HepG2 (cell line): ENCODE measurements around the gene TTBK1. TPM values are rescaled to one million over a fixed set of nuclear protein-coding genes. Genes with fewer than 3 reads are reported as not detected.

ENCODE experiments used
- CBX2 ChIP-seq, 2 experiments: fragments of 200-600 bp in 1 of 2; sonication (generic); formaldehyde crosslinking in 1 of 2; IDR thresholded peaks; 2 replicates each; pipeline versions ENCODE4 v1.7.0 to v1.8.1; 2018 to 2022; ENCODE audit warnings: low read depth in 2 of 2, low read length in 1 of 2, mild to moderate bottlenecking in 1 of 2, missing genetic modification reagents in 1 of 2
- HES4 ChIP-seq: sonication (generic); formaldehyde crosslinking; IDR thresholded peaks from 2 replicates; pipeline ENCODE4 v1.9.0; 2021; ENCODE audit warnings: mild to moderate bottlenecking, missing genetic modification reagents, borderline replicate concordance
- HMG20B ChIP-seq: conservative IDR thresholded peaks from 2 replicates; pipeline ENCODE4 v1.6.1; 2016; ENCODE audit warnings: missing genetic modification reagents, missing compliant biosample characterization
- SSRP1 ChIP-seq: IDR thresholded peaks from 2 replicates; pipeline ENCODE4 v1.6.1; 2016; ENCODE audit warnings: control low read depth
- ZMAT3 ChIP-seq: sonication (generic); formaldehyde crosslinking; conservative IDR thresholded peaks from 2 replicates; pipeline ENCODE4 v1.7.0; 2021; ENCODE audit warnings: missing genetic modification reagents
- ZNF382 ChIP-seq: sonication (generic); formaldehyde crosslinking; IDR thresholded peaks from 2 replicates; pipeline ENCODE4 v1.5.0; 2020; ENCODE audit warnings: missing genetic modification reagents, mild to moderate bottlenecking, borderline replicate concordance
- ZNF782 ChIP-seq: sonication (generic); formaldehyde crosslinking; IDR thresholded peaks from 2 replicates; pipeline ENCODE4 v1.4.0; 2020; ENCODE audit warnings: missing genetic modification reagents, mild to moderate bottlenecking, borderline replicate concordance
- polyA plus RNA-seq, 8 experiments: library from polyadenylated mRNA; depleted of rRNA in 3 of 8; stranded (reverse) in 7 of 8; unstranded in 1 of 8; fragments of >200 nt; fragmentation: Illumina TruSeq in 4 of 8; extraction: Trizol in 4 of 8; gene quantifications; 2 replicates each; pipeline versions ENCODE4 v1.2.1 to v1.2.3, GENCODE V29; 2011 to 2016; ENCODE audit warnings: low read depth in 4 of 8, missing spikeins in 1 of 8, mixed read lengths in 1 of 8; ENCODE audit not compliant: insufficient read depth in 1 of 8
- total RNA-seq, 5 experiments: library from RNA; depleted of rRNA; stranded (reverse); fragments of >200 nt; fragmentation: Illumina TruSeq; extraction: Trizol; gene quantifications; 2 replicates each; pipeline ENCODE4 v1.2.3, GENCODE V29; 2016; ENCODE audit warnings: low read depth in 1 of 5
- TF ChIP-seq, protein P1 (sequence below): sonication (generic); formaldehyde crosslinking; IDR thresholded peaks from 2 replicates; pipeline ENCODE4 v1.5.0; 2020; ENCODE audit warnings: mild to moderate bottlenecking, missing genetic modification reagents, moderate library complexity
- TF ChIP-seq, protein P2 (sequence below): sonication (generic); formaldehyde crosslinking; IDR thresholded peaks from 2 replicates; pipeline ENCODE4 v1.4.0; 2020; ENCODE audit warnings: missing genetic modification reagents, mild to moderate bottlenecking, borderline replicate concordance
- TF ChIP-seq, protein P3 (sequence below): sonication (generic); formaldehyde crosslinking; IDR thresholded peaks from 2 replicates; pipeline ENCODE4 v1.4.0; 2020; ENCODE audit warnings: missing genetic modification reagents, low read depth, mild to moderate bottlenecking, borderline replicate concordance
- TF ChIP-seq, protein P4 (sequence below): sonication (generic); formaldehyde crosslinking; IDR thresholded peaks from 2 replicates; pipeline ENCODE4 v1.9.0; 2021; ENCODE audit warnings: missing genetic modification reagents, mild to moderate bottlenecking, borderline replicate concordance
- TF ChIP-seq, protein P5 (sequence below): sonication (generic); formaldehyde crosslinking; IDR thresholded peaks from 2 replicates; pipeline ENCODE4 v1.8.0; 2022; ENCODE audit warnings: missing genetic modification reagents, mild to moderate bottlenecking, borderline replicate concordance
- TF ChIP-seq, protein P6 (sequence below): sonication (generic); formaldehyde crosslinking; IDR thresholded peaks from 2 replicates; pipeline ENCODE4 v1.8.0; 2022; ENCODE audit warnings: mild to moderate bottlenecking, missing genetic modification reagents, borderline replicate concordance

The TTBK1 gene
- total and polyA plus RNA-seq, 2 of the 13 experiments (the other 11 are each of a cell fraction or from before 2014, with no cell fraction given), result 0.24 to 0.33 TPM

DNA sequence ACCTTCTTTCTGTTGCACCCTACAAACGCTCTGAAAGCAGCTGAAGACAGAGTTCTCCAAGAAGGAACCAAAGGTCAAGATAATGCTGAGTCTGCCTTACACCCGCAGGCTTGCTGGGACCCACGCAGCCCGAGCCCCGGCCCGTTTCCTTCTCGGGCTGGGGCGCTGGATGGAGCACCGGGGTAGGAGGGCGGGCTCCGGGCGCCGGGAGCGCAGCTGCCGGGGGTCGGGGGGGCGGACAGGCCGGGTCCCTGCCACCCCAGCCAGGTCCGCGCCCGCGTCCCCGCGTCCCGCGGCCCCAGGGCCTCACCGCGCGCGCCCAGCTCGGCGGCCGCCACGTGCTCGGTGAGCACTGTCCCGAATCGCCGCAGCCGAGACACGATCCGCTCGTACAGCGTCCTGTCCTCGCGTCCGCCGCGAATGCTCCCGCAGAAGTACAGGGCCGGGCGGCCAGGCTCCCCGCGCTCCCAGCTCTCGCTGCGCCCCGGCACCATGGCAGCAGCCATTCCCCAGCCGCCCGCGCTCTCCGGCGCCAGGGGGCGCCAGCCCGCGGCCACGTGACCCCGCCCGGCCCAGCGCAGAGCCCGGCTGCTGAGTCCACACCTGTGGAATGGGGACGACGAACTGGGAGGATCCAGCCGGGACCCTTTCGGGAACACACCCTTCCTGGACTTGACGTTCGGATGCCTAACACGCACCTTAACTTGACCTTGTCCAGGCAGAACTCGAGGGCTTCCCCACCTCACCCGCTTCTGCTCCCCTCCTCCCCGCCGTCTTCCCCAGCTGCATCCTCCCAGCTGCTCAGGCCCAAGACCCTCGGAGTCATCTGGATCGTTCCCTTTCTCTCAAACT lies 14.1 kb upstream of the TTBK1 start, which contains the start of gene DNPH1 (continued):
- TF ChIP-seq, protein P1, sequence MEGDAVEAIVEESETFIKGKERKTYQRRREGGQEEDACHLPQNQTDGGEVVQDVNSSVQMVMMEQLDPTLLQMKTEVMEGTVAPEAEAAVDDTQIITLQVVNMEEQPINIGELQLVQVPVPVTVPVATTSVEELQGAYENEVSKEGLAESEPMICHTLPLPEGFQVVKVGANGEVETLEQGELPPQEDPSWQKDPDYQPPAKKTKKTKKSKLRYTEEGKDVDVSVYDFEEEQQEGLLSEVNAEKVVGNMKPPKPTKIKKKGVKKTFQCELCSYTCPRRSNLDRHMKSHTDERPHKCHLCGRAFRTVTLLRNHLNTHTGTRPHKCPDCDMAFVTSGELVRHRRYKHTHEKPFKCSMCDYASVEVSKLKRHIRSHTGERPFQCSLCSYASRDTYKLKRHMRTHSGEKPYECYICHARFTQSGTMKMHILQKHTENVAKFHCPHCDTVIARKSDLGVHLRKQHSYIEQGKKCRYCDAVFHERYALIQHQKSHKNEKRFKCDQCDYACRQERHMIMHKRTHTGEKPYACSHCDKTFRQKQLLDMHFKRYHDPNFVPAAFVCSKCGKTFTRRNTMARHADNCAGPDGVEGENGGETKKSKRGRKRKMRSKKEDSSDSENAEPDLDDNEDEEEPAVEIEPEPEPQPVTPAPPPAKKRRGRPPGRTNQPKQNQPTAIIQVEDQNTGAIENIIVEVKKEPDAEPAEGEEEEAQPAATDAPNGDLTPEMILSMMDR (CRISPR knock-in tag), result peak; percentile 88
- no peak for TF ChIP-seq CBX2 (IDR thresholded peaks at IDR 0.05; ENCODE audit: low read depth, low read length)
- TF ChIP-seq CBX2 (CRISPR knock-in tag; IDR thresholded peaks at IDR 0.05; ENCODE audit: low read depth), result peak; percentile 89; the same call in 1 of the 2 replicates
- TF ChIP-seq, protein P2, sequence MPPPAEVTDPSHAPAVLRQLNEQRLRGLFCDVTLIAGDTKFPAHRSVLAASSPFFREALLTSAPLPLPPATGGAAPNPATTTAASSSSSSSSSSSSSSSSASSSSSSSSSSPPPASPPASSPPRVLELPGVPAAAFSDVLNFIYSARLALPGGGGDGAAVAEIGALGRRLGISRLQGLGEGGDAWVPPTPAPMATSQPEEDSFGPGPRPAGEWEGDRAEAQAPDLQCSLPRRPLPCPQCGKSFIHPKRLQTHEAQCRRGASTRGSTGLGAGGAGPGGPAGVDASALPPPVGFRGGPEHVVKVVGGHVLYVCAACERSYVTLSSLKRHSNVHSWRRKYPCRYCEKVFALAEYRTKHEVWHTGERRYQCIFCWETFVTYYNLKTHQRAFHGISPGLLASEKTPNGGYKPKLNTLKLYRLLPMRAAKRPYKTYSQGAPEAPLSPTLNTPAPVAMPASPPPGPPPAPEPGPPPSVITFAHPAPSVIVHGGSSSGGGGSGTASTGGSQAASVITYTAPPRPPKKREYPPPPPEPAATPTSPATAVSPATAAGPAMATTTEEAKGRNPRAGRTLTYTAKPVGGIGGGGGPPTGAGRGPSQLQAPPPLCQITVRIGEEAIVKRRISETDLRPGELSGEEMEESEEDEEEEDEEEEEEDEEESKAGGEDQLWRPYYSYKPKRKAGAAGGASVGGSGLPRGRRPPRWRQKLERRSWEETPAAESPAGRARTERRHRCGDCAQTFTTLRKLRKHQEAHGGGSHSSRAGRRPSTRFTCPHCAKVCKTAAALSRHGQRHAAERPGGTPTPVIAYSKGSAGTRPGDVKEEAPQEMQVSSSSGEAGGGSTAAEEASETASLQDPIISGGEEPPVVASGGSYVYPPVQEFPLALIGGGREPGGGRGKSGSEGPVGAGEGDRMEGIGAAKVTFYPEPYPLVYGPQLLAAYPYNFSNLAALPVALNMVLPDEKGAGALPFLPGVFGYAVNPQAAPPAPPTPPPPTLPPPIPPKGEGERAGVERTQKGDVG (CRISPR knock-in tag), result peak; percentile 53; the same call in 1 of the 2 replicates
- TF ChIP-seq, protein P3, sequence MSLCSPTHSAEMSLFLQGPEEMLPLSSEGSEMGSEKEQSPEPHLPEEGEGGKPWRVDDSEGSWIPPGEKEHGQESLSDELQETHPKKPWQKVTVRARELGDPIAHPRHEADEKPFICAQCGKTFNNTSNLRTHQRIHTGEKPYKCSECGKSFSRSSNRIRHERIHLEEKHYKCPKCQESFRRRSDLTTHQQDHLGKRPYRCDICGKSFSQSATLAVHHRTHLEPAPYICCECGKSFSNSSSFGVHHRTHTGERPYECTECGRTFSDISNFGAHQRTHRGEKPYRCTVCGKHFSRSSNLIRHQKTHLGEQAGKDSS (CRISPR knock-in tag), result peak; percentile 86
- TF ChIP-seq, protein P4, sequence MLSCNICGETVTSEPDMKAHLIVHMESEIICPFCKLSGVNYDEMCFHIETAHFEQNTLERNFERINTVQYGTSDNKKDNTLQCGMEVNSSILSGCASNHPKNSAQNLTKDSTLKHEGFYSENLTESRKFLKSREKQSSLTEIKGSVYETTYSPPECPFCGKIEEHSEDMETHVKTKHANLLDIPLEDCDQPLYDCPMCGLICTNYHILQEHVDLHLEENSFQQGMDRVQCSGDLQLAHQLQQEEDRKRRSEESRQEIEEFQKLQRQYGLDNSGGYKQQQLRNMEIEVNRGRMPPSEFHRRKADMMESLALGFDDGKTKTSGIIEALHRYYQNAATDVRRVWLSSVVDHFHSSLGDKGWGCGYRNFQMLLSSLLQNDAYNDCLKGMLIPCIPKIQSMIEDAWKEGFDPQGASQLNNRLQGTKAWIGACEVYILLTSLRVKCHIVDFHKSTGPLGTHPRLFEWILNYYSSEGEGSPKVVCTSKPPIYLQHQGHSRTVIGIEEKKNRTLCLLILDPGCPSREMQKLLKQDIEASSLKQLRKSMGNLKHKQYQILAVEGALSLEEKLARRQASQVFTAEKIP, result no peak
- no peak for TF ChIP-seq SSRP1
- TF ChIP-seq ZNF782 (CRISPR knock-in tag), result peak; percentile 94
- TF ChIP-seq, protein P5, sequence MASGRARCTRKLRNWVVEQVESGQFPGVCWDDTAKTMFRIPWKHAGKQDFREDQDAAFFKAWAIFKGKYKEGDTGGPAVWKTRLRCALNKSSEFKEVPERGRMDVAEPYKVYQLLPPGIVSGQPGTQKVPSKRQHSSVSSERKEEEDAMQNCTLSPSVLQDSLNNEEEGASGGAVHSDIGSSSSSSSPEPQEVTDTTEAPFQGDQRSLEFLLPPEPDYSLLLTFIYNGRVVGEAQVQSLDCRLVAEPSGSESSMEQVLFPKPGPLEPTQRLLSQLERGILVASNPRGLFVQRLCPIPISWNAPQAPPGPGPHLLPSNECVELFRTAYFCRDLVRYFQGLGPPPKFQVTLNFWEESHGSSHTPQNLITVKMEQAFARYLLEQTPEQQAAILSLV (CRISPR knock-in tag), result peak; percentile 94; the same call in 1 of the 2 replicates
- TF ChIP-seq, protein P6, sequence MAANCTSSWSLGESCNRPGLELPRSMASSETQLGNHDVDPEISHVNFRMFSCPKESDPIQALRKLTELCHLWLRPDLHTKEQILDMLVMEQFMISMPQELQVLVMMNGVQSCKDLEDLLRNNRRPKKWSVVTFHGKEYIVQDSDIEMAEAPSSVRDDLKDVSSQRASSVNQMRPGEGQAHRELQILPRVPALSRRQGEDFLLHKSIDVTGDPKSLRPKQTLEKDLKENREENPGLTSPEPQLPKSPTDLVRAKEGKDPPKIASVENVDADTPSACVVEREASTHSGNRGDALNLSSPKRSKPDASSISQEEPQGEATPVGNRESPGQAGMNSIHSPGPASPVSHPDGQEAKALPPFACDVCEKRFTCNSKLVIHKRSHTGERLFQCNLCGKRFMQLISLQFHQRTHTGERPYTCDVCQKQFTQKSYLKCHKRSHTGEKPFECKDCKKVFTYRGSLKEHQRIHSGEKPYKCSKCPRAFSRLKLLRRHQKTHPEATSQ (CRISPR knock-in tag), result peak; percentile 64
- TF ChIP-seq ZMAT3 (CRISPR knock-in tag), result peak; percentile 95
- no peak for TF ChIP-seq ZNF382 (CRISPR knock-in tag)
- peak; percentile 97; the same call in 1 of the 2 replicates for TF ChIP-seq HES4 (CRISPR knock-in tag)
- no peak for TF ChIP-seq HMG20B (CRISPR knock-in tag)
